Activated naive CD8-positive, alpha-beta T cell treated with anti-CD3 and anti-CD28 coated beads, Interleukin-2, amount 50 U/mL, for 24 hours (primary cell): ENCODE data around the gene RSL24D1.

Experiments
- ATAC-seq: fragments of 150-1000 bp; cut with Tn5 transposase; one replicate; pipeline ENCODE4 v1.10.0; 2021
- DNase-seq: peaks from one replicate; pipeline ENCODE4 v3.0.0; 2021
- H3K27ac Mint-ChIP-seq: one replicate; pipeline ENCODE4 v1.8.0; 2021; ENCODE audit warnings: mild to moderate bottlenecking, mixed read lengths
- H3K27me3 Mint-ChIP-seq: one replicate; pipeline ENCODE4 v1.8.0; 2021; ENCODE audit warnings: mixed read lengths
- H3K36me3 Mint-ChIP-seq: one replicate; pipeline ENCODE4 v1.8.0; 2021; ENCODE audit warnings: low read depth, mixed read lengths
- H3K4me1 Mint-ChIP-seq: one replicate; pipeline ENCODE4 v1.8.0; 2021; ENCODE audit warnings: mixed read lengths
- H3K4me3 Mint-ChIP-seq: one replicate; pipeline ENCODE4 v1.8.0; 2021; ENCODE audit warnings: mild to moderate bottlenecking, moderate library complexity, mixed read lengths
- H3K9me3 Mint-ChIP-seq: one replicate; pipeline ENCODE4 v1.8.0; 2021; ENCODE audit warnings: mixed read lengths

Gene RSL24D1

GRCh38 chr15:55230051-55230670 lies 33.4 kb upstream of the RSL24D1 start:
- DNase-seq (no peak), ATAC-seq (no peak)
- Mint-ChIP-seq H3K4me1 (peaks cover 39% of the 10 kb centered on the region), H3K27me3 (no peaks in the 10 kb centered on the region), H3K9me3 (no peaks in the 10 kb centered on the region), H3K4me3 (no peak overlapping the region), H3K36me3 (peaks cover 82% of the 10 kb centered on the region), H3K27ac (peak overlapping the region; percentile 77)

GRCh38 chr15:55226127-55226526 lies 29.4 kb upstream of the RSL24D1 start:
- peaks cover 79% of the 10 kb centered on the region for H3K36me3 Mint-ChIP-seq
- H3K9me3 Mint-ChIP-seq: no peaks in the 10 kb centered on the region
- no peak overlapping the region for H3K4me3 Mint-ChIP-seq
- peaks cover 65% of the 10 kb centered on the region for H3K4me1 Mint-ChIP-seq
- H3K27ac Mint-ChIP-seq: peak overlapping the region; percentile 74
- H3K27me3 Mint-ChIP-seq: no peaks in the 10 kb centered on the region
- ATAC-seq: no peak
- DNase-seq: no peak

GRCh38 chr15:55224892-55225291 lies 28.2 kb upstream of the RSL24D1 start:
- Mint-ChIP-seq H3K36me3 (peaks cover 79% of the 10 kb centered on the region), H3K4me1 (peaks cover 65% of the 10 kb centered on the region), H3K9me3 (no peaks in the 10 kb centered on the region), H3K27me3 (no peaks in the 10 kb centered on the region), H3K27ac (peak overlapping the region; percentile 86), H3K4me3 (peak overlapping the region; percentile 17)
- DNase-seq (no peak), ATAC-seq (peak; percentile 75)

- no peak for ATAC-seq
- Mint-ChIP-seq H3K4me1 (peaks cover 85% of the 10 kb centered on the region), H3K27me3 (no peaks in the 10 kb centered on the region), H3K27ac (peak overlapping the region; percentile 95), H3K9me3 (no peaks in the 10 kb centered on the region), H3K36me3 (peaks cover 78% of the 10 kb centered on the region), H3K4me3 (peak overlapping the region; percentile 55)
- no peak for DNase-seq
These were observed 25.8 kb upstream of the RSL24D1 start for GRCh38 chr15:55222588-55222987.

GRCh38 chr15:55221090-55222011 lies 24.6 kb upstream of the RSL24D1 start:
- peak overlapping the region; percentile 55 for H3K4me3 Mint-ChIP-seq
- peaks cover 73% of the 10 kb centered on the region for H3K36me3 Mint-ChIP-seq
- peaks cover 86% of the 10 kb centered on the region for H3K4me1 Mint-ChIP-seq
- peak overlapping the region; percentile 95 for H3K27ac Mint-ChIP-seq
- no peaks in the 10 kb centered on the region for H3K9me3 Mint-ChIP-seq
- DNase-seq: peak; percentile 55
- peak; percentile 76 for ATAC-seq
- H3K27me3 Mint-ChIP-seq: no peaks in the 10 kb centered on the region

- no peaks in the 10 kb centered on the region for H3K27me3 Mint-ChIP-seq
- ATAC-seq: no peak
- no peak for DNase-seq
- no peaks in the 10 kb centered on the region for H3K9me3 Mint-ChIP-seq
- H3K4me1 Mint-ChIP-seq: peaks cover 82% of the 10 kb centered on the region
- H3K27ac Mint-ChIP-seq: peak overlapping the region; percentile 95
- peak overlapping the region; percentile 55 for H3K4me3 Mint-ChIP-seq
- H3K36me3 Mint-ChIP-seq: peaks cover 70% of the 10 kb centered on the region
These were observed 23.9 kb upstream of the RSL24D1 start for GRCh38 chr15:55220606-55221005.

GRCh38 chr15:55218056-55218455 lies 21.3 kb upstream of the RSL24D1 start:
- Mint-ChIP-seq H3K27me3 (no peaks in the 10 kb centered on the region), H3K4me3 (peak overlapping the region; percentile 8), H3K9me3 (no peaks in the 10 kb centered on the region), H3K4me1 (peaks cover 60% of the 10 kb centered on the region), H3K27ac (peak overlapping the region; percentile 73), H3K36me3 (peaks cover 66% of the 10 kb centered on the region)
- DNase-seq (no peak), ATAC-seq (no peak)

GRCh38 chr15:55204464-55204863 lies 7.7 kb upstream of the RSL24D1 start:
- no peak for ATAC-seq
- no peaks in the 10 kb centered on the region for H3K4me1 Mint-ChIP-seq
- no peak overlapping the region for H3K4me3 Mint-ChIP-seq
- no peak for DNase-seq
- no peaks in the 10 kb centered on the region for H3K27me3 Mint-ChIP-seq
- H3K36me3 Mint-ChIP-seq: peaks cover 24% of the 10 kb centered on the region
- no peak overlapping the region for H3K27ac Mint-ChIP-seq
- no peaks in the 10 kb centered on the region for H3K9me3 Mint-ChIP-seq

- H3K4me1 Mint-ChIP-seq: peaks cover 6% of the 10 kb centered on the region
These were observed 5.5 kb upstream of the RSL24D1 start for GRCh38 chr15:55202206-55202605.

GRCh38 chr15:55198706-55199105 lies 2.0 kb upstream of the RSL24D1 start:
- DNase-seq (no peak), ATAC-seq (no peak)
- H3K36me3 Mint-ChIP-seq: peaks cover 8% of the 10 kb centered on the region
- no peaks in the 10 kb centered on the region for H3K27me3 Mint-ChIP-seq
- no peak overlapping the region for H3K4me3 Mint-ChIP-seq
- no peaks in the 10 kb centered on the region for H3K9me3 Mint-ChIP-seq
- peaks cover 6% of the 10 kb centered on the region for H3K4me1 Mint-ChIP-seq
- no peak overlapping the region for H3K27ac Mint-ChIP-seq

More at GRCh38 chr15:55202206-55202605, 5.5 kb upstream of the RSL24D1 start:
- Mint-ChIP-seq H3K36me3 (peaks cover 21% of the 10 kb centered on the region), H3K27me3 (no peaks in the 10 kb centered on the region), H3K4me3 (no peak overlapping the region), H3K9me3 (no peaks in the 10 kb centered on the region), H3K27ac (no peak overlapping the region)
- no peak for ATAC-seq
- DNase-seq: no peak

GRCh38 chr15:55197719-55198118 lies 978 bp upstream of the RSL24D1 start:
- H3K4me3 Mint-ChIP-seq: no peak overlapping the region
- peaks cover 14% of the 10 kb centered on the region for H3K36me3 Mint-ChIP-seq
- H3K9me3 Mint-ChIP-seq: no peaks in the 10 kb centered on the region
- DNase-seq (no peak), ATAC-seq (no peak)
- peaks cover 14% of the 10 kb centered on the region for H3K4me1 Mint-ChIP-seq
- H3K27ac Mint-ChIP-seq: no peak overlapping the region
- no peaks in the 10 kb centered on the region for H3K27me3 Mint-ChIP-seq

- no peak for ATAC-seq
- no peak overlapping the region for H3K27ac Mint-ChIP-seq
- peaks cover 18% of the 10 kb centered on the region for H3K36me3 Mint-ChIP-seq
- no peaks in the 10 kb centered on the region for H3K9me3 Mint-ChIP-seq
- DNase-seq: no peak
- H3K27me3 Mint-ChIP-seq: no peaks in the 10 kb centered on the region
- H3K4me1 Mint-ChIP-seq: peaks cover 18% of the 10 kb centered on the region
- no peak overlapping the region for H3K4me3 Mint-ChIP-seq
These were observed 593 bp upstream of the RSL24D1 start for GRCh38 chr15:55197362-55197705.

GRCh38 chr15:55195996-55196395 lies 745 bp downstream of the RSL24D1 start:
- no peak for DNase-seq
- Mint-ChIP-seq H3K27ac (no peak overlapping the region), H3K4me3 (no peak overlapping the region), H3K9me3 (no peaks in the 10 kb centered on the region), H3K36me3 (peaks cover 27% of the 10 kb centered on the region), H3K27me3 (no peaks in the 10 kb centered on the region), H3K4me1 (peaks cover 29% of the 10 kb centered on the region)
- no peak for ATAC-seq

- H3K4me1 Mint-ChIP-seq: peaks cover 38% of the 10 kb centered on the region
- no peaks in the 10 kb centered on the region for H3K27me3 Mint-ChIP-seq
- H3K27ac Mint-ChIP-seq: no peak overlapping the region
- ATAC-seq (no peak), DNase-seq (no peak)
- H3K9me3 Mint-ChIP-seq: no peaks in the 10 kb centered on the region
- H3K36me3 Mint-ChIP-seq: peaks cover 38% of the 10 kb centered on the region
- no peak overlapping the region for H3K4me3 Mint-ChIP-seq
These were observed 2.5 kb downstream of the RSL24D1 start for GRCh38 chr15:55194256-55194655.

GRCh38 chr15:55186331-55186730 lies 10.4 kb downstream of the RSL24D1 start:
- ATAC-seq (no peak), DNase-seq (no peak)
- Mint-ChIP-seq H3K36me3 (peaks cover 77% of the 10 kb centered on the region), H3K27ac (peak overlapping the region; percentile 50), H3K9me3 (no peaks in the 10 kb centered on the region), H3K4me3 (no peak overlapping the region), H3K4me1 (peaks cover 35% of the 10 kb centered on the region), H3K27me3 (no peaks in the 10 kb centered on the region)
